HepG2 (cell line): ENCODE measurements around the gene INTS4. TPM values are rescaled to one million over a fixed set of nuclear protein-coding genes. Genes with fewer than 3 reads are reported as not detected.
"Not testable (repeated sequence)": the region's sequence is repeated elsewhere in the genome, so short reads cannot be mapped to it uniquely, and the experiment has no call there.

Experiments used
- CREB1 ChIP-seq, 2 experiments: fragments of 450-650 bp in 1 of 2; IDR thresholded peaks; 2 replicates each; pipeline ENCODE4 v1.6.1; 2016 to 2017; ENCODE audit warnings: control low read depth in 1 of 2, mild to moderate bottlenecking in 1 of 2, missing compliant biosample characterization in 1 of 2, missing genetic modification characterization in 1 of 2
- CREM ChIP-seq, 2 experiments: sonication (generic) in 1 of 2; formaldehyde crosslinking in 1 of 2; IDR thresholded peaks; 2 replicates each; pipeline versions ENCODE4 v1.4.0 to v1.6.1; 2016 to 2020; ENCODE audit warnings: antibody characterized with exemption in 1 of 2, mild to moderate bottlenecking in 1 of 2, missing genetic modification reagents in 1 of 2
- ELF1 ChIP-seq: sonication (generic); formaldehyde crosslinking; IDR thresholded peaks from 2 replicates; pipeline ENCODE4 v1.4.0; 2020; ENCODE audit warnings: missing genetic modification reagents
- ESRRA ChIP-seq: sonication (generic); formaldehyde crosslinking; IDR thresholded peaks from 2 replicates; pipeline ENCODE4 v1.5.1; 2020; ENCODE audit warnings: mild to moderate bottlenecking, low read depth, missing genetic modification reagents
- ETV5 ChIP-seq: IDR thresholded peaks from 2 replicates; pipeline ENCODE4 v1.6.1; 2018; ENCODE audit warnings: missing biosample characterization, missing genetic modification reagents, inconsistent platforms, borderline replicate concordance
- FOXK1 ChIP-seq: sonication (generic); formaldehyde crosslinking; IDR thresholded peaks from 2 replicates; pipeline ENCODE4 v1.4.0; 2020; ENCODE audit warnings: low read depth, missing genetic modification reagents, borderline replicate concordance
- FOXK2 ChIP-seq: fragments of 450-650 bp; IDR thresholded peaks from 2 replicates; pipeline ENCODE4 v1.6.1; 2016
- GATAD2A ChIP-seq: IDR thresholded peaks from 2 replicates; pipeline ENCODE4 v1.6.1; 2016
- HNF4A ChIP-seq: sonication (generic); formaldehyde crosslinking; IDR thresholded peaks from 2 replicates; pipeline ENCODE4 v1.4.0; 2020; ENCODE audit warnings: missing genetic modification reagents
- KAT8 ChIP-seq: IDR thresholded peaks from 2 replicates; pipeline ENCODE4 v1.6.1; 2016; ENCODE audit warnings: missing genetic modification reagents, missing compliant biosample characterization
- MED1 ChIP-seq: sonication (generic); formaldehyde crosslinking; IDR thresholded peaks from 2 replicates; pipeline ENCODE4 v1.4.0; 2020; ENCODE audit warnings: missing genetic modification reagents
- MIER2 ChIP-seq: IDR thresholded peaks from 2 replicates; pipeline ENCODE4 v1.6.1; 2016; ENCODE audit warnings: missing biosample characterization, missing genetic modification reagents
- RERE ChIP-seq: IDR thresholded peaks from 2 replicates; pipeline ENCODE4 v1.6.1; 2016; ENCODE audit warnings: low read depth, missing genetic modification reagents, missing compliant biosample characterization
- SOX6 ChIP-seq, 2 experiments: fragments of 450-650 bp in 1 of 2; sonication (generic) in 1 of 2; formaldehyde crosslinking in 1 of 2; IDR thresholded peaks; 2 replicates each; pipeline versions ENCODE4 v1.4.0 to v1.6.1; 2017 to 2020; ENCODE audit warnings: antibody characterized with exemption in 1 of 2, mild to moderate bottlenecking in 1 of 2, missing genetic modification reagents in 1 of 2
- ZBTB20 ChIP-seq: sonication (generic); formaldehyde crosslinking; IDR thresholded peaks from 2 replicates; pipeline ENCODE4 v1.8.1; 2023; ENCODE audit warnings: missing genetic modification reagents, low read depth, mild to moderate bottlenecking, borderline replicate concordance
- ZNF292 ChIP-seq: sonication (generic); formaldehyde crosslinking; IDR thresholded peaks from 2 replicates; pipeline ENCODE4 v1.8.1; 2022; ENCODE audit warnings: mild to moderate bottlenecking, low read depth, missing genetic modification reagents, borderline replicate concordance
- ZNF501 ChIP-seq: sonication (generic); formaldehyde crosslinking; IDR thresholded peaks from 2 replicates; pipeline ENCODE4 v1.5.1; 2020; ENCODE audit warnings: mild to moderate bottlenecking, moderate library complexity, missing genetic modification reagents
- polyA plus RNA-seq, 8 experiments: library from polyadenylated mRNA; depleted of rRNA in 3 of 8; stranded (reverse) in 7 of 8; unstranded in 1 of 8; fragments of >200 nt; fragmentation: Illumina TruSeq in 4 of 8; extraction: Trizol in 4 of 8; gene quantifications; 2 replicates each; pipeline versions ENCODE4 v1.2.1 to v1.2.3, GENCODE V29; 2011 to 2016; ENCODE audit warnings: low read depth in 4 of 8, missing spikeins in 1 of 8, mixed read lengths in 1 of 8; ENCODE audit not compliant: insufficient read depth in 1 of 8
- total RNA-seq, 5 experiments: library from RNA; depleted of rRNA; stranded (reverse); fragments of >200 nt; fragmentation: Illumina TruSeq; extraction: Trizol; gene quantifications; 2 replicates each; pipeline ENCODE4 v1.2.3, GENCODE V29; 2016; ENCODE audit warnings: low read depth in 1 of 5
- TF ChIP-seq, protein P1 (sequence below): IDR thresholded peaks from 2 replicates; pipeline ENCODE4 v1.6.1; 2016; ENCODE audit warnings: mild to moderate bottlenecking
- TF ChIP-seq, protein P2 (sequence below): sonication (generic); formaldehyde crosslinking; IDR thresholded peaks from 2 replicates; pipeline ENCODE4 v1.5.1; 2020; ENCODE audit warnings: mild to moderate bottlenecking, moderate library complexity, missing genetic modification reagents
- TF ChIP-seq, protein P3 (sequence below): IDR thresholded peaks from 2 replicates; pipeline ENCODE4 v1.6.1; 2016

The INTS4 gene
- total and polyA plus RNA-seq, 2 of the 13 experiments (the other 11 are each of a cell fraction or from before 2014, with no cell fraction given): 37.3 to 44.8 TPM

GRCh38 chr11:77914307-77914791 lies 80.1 kb downstream of the INTS4 start (continued):
- peak; percentile 33; the same call in 1 of the 2 replicates for TF ChIP-seq RERE (CRISPR knock-in tag)
- TF ChIP-seq ELF1 (CRISPR knock-in tag): peak; percentile 45; the same call in 1 of the 2 replicates
- TF ChIP-seq SOX6 (IDR thresholded peaks at IDR 0.05); CREM (CRISPR knock-in tag; IDR thresholded peaks at IDR 0.05); CREB1 (IDR thresholded peaks at IDR 0.05): not testable (repeated sequence)
- peak; percentile 82 for TF ChIP-seq SOX6 (CRISPR knock-in tag; IDR thresholded peaks at IDR 0.05)
- TF ChIP-seq MED1: peak; percentile 75
- TF ChIP-seq FOXK1 (CRISPR knock-in tag): peak; percentile 54; the same call in 1 of the 2 replicates
- peak; percentile 82 for TF ChIP-seq GATAD2A (CRISPR knock-in tag)
- 0 out of 2 replicates have a peak, but pooled peaks have one; percentile 15 for TF ChIP-seq ESRRA
- peak; percentile 26; the same call in 1 of the 2 replicates for TF ChIP-seq CREM (IDR thresholded peaks at IDR 0.05)
- 0 out of 2 replicates have a peak, but pooled peaks have one; percentile 41 for TF ChIP-seq MIER2 (CRISPR knock-in tag)
- TF ChIP-seq HNF4A: 0 out of 2 replicates have a peak, but pooled peaks have one; percentile 7
- TF ChIP-seq KAT8 (CRISPR knock-in tag): 0 out of 2 replicates have a peak, but pooled peaks have one; percentile 12
- TF ChIP-seq CREB1 (CRISPR knock-in tag; IDR thresholded peaks at IDR 0.05): 0 out of 2 replicates have a peak, but pooled peaks have one; percentile 24
- TF ChIP-seq ZNF501 (CRISPR knock-in tag): 0 out of 2 replicates have a peak, but pooled peaks have one; percentile 55
- 0 out of 2 replicates have a peak, but pooled peaks have one; percentile 38 for TF ChIP-seq ZNF292
- TF ChIP-seq ETV5 (CRISPR knock-in tag): peak; percentile 61; the same call in 1 of the 2 replicates
- TF ChIP-seq, protein P1, sequence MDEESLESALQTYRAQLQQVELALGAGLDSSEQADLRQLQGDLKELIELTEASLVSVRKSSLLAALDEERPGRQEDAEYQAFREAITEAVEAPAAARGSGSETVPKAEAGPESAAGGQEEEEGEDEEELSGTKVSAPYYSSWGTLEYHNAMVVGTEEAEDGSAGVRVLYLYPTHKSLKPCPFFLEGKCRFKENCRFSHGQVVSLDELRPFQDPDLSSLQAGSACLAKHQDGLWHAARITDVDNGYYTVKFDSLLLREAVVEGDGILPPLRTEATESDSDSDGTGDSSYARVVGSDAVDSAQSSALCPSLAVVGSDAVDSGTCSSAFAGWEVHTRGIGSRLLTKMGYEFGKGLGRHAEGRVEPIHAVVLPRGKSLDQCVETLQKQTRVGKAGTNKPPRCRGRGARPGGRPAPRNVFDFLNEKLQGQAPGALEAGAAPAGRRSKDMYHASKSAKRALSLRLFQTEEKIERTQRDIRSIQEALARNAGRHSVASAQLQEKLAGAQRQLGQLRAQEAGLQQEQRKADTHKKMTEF (CRISPR knock-in tag): peak; percentile 20; the same call in 1 of the 2 replicates
- peak; percentile 94; the same call in 1 of the 2 replicates for TF ChIP-seq ZBTB20 (CRISPR knock-in tag)
- TF ChIP-seq, protein P2, sequence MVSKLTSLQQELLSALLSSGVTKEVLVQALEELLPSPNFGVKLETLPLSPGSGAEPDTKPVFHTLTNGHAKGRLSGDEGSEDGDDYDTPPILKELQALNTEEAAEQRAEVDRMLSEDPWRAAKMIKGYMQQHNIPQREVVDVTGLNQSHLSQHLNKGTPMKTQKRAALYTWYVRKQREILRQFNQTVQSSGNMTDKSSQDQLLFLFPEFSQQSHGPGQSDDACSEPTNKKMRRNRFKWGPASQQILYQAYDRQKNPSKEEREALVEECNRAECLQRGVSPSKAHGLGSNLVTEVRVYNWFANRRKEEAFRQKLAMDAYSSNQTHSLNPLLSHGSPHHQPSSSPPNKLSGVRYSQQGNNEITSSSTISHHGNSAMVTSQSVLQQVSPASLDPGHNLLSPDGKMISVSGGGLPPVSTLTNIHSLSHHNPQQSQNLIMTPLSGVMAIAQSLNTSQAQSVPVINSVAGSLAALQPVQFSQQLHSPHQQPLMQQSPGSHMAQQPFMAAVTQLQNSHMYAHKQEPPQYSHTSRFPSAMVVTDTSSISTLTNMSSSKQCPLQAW (CRISPR knock-in tag): peak; percentile 75
- TF ChIP-seq FOXK2: peak; percentile 66
- TF ChIP-seq, protein P3, sequence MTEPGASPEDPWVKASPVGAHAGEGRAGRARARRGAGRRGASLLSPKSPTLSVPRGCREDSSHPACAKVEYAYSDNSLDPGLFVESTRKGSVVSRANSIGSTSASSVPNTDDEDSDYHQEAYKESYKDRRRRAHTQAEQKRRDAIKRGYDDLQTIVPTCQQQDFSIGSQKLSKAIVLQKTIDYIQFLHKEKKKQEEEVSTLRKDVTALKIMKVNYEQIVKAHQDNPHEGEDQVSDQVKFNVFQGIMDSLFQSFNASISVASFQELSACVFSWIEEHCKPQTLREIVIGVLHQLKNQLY (CRISPR knock-in tag): peak; percentile 38; the same call in 1 of the 2 replicates
